Astrocyte (in vitro differentiated cells and primary cell): ENCODE results near the gene LY6G6D. TPM values are rescaled to one million over a fixed set of nuclear protein-coding genes. Genes with fewer than 3 reads are reported as not detected.
A peak's percentile ranks its signal among the peaks of the same experiment; 100 is the strongest.

Experiments used
- DNase-seq: peaks from one replicate; pipeline ENCODE4 v3.0.0-alpha.2; 2010; ENCODE audit warnings: low read depth
- FAIRE-seq: peaks from 2 replicates; lab custom pipeline; 2011; peaks lifted over from hg19 to GRCh38; lab: Jason Lieb, UNC
- H2AFZ ChIP-seq: 2 replicates; pipeline ENCODE4 v1.6.0; 2012; ENCODE audit warnings: low read depth, low read length, inconsistent platforms
- H3K27ac ChIP-seq: 2 replicates; pipeline ENCODE4 v1.5.1; 2011; ENCODE audit warnings: low read depth, low read length, inconsistent platforms
- H3K27me3 ChIP-seq: 2 replicates; pipeline ENCODE4 v1.6.0; 2011; ENCODE audit warnings: low read length, inconsistent platforms; ENCODE audit not compliant: insufficient read depth
- H3K36me3 ChIP-seq: 2 replicates; pipeline ENCODE4 v1.5.1; 2011; ENCODE audit warnings: low read length, inconsistent platforms; ENCODE audit not compliant: insufficient read depth
- H3K4me1 ChIP-seq: 2 replicates; pipeline ENCODE4 v1.5.1; 2011; ENCODE audit warnings: low read length, inconsistent platforms; ENCODE audit not compliant: insufficient read depth
- H3K4me2 ChIP-seq: 2 replicates; pipeline ENCODE4 v1.6.0; 2012; ENCODE audit warnings: low read length, inconsistent platforms
- H3K4me3 ChIP-seq: 2 replicates; pipeline ENCODE4 v1.5.1; 2011; ENCODE audit warnings: low read depth, mild to moderate bottlenecking, low read length, inconsistent platforms; ENCODE audit not compliant: insufficient read depth
- H3K79me2 ChIP-seq: 2 replicates; pipeline ENCODE4 v1.6.0; 2012; ENCODE audit warnings: mild to moderate bottlenecking, low read length, inconsistent platforms; ENCODE audit not compliant: insufficient read depth
- H3K9ac ChIP-seq: 2 replicates; pipeline ENCODE4 v1.6.0; 2012; ENCODE audit warnings: mild to moderate bottlenecking, low read length, inconsistent platforms
- H3K9me3 ChIP-seq: 2 replicates; pipeline ENCODE4 v1.5.1; 2012; ENCODE audit warnings: low read depth, mild to moderate bottlenecking, low read length, inconsistent platforms; ENCODE audit not compliant: insufficient read depth
- H4K20me1 ChIP-seq: 2 replicates; pipeline ENCODE4 v1.6.0; 2012; ENCODE audit warnings: low read length, inconsistent platforms; ENCODE audit not compliant: insufficient read depth
- H3K27ac Mint-ChIP-seq: one replicate; pipeline ENCODE4 v1.8.0; 2021; ENCODE audit warnings: mild to moderate bottlenecking, mixed read lengths; ENCODE audit not compliant: unreplicated experiment
- H3K27me3 Mint-ChIP-seq: one replicate; pipeline ENCODE4 v1.8.0; 2021; ENCODE audit warnings: low read depth, mixed read lengths; ENCODE audit not compliant: unreplicated experiment
- H3K36me3 Mint-ChIP-seq: one replicate; pipeline ENCODE4 v1.8.0; 2021; ENCODE audit warnings: low read depth, mixed read lengths; ENCODE audit not compliant: unreplicated experiment
- H3K4me1 Mint-ChIP-seq: one replicate; pipeline ENCODE4 v1.8.0; 2021; ENCODE audit warnings: low read depth, mixed read lengths; ENCODE audit not compliant: unreplicated experiment
- H3K4me3 Mint-ChIP-seq: one replicate; pipeline ENCODE4 v1.8.0; 2021; ENCODE audit warnings: mild to moderate bottlenecking, moderate library complexity, mixed read lengths; ENCODE audit not compliant: unreplicated experiment
- H3K9me3 Mint-ChIP-seq: one replicate; pipeline ENCODE4 v1.8.0; 2021; ENCODE audit warnings: mild to moderate bottlenecking, mixed read lengths; ENCODE audit not compliant: unreplicated experiment
- EZH2 ChIP-seq: IDR thresholded peaks from 2 replicates; pipeline ENCODE4 v1.6.1; 2012; ENCODE audit warnings: mild to moderate bottlenecking, low read length, inconsistent platforms; ENCODE audit not compliant: insufficient read depth
- total RNA-seq: library from RNA; stranded (reverse); gene quantifications from 2 replicates; pipeline ENCODE4 v1.2.1, GENCODE V29; 2021
- TF ChIP-seq, protein P1 (sequence below): IDR thresholded peaks from 2 replicates; pipeline ENCODE4 v1.5.1; 2011; ENCODE audit warnings: low read depth, mild to moderate bottlenecking, inconsistent platforms, low read length, moderate library complexity; ENCODE audit not compliant: insufficient read depth

Gene LY6G6D
- total RNA-seq, 1 donor from 2014 or later = not detected

DNA sequence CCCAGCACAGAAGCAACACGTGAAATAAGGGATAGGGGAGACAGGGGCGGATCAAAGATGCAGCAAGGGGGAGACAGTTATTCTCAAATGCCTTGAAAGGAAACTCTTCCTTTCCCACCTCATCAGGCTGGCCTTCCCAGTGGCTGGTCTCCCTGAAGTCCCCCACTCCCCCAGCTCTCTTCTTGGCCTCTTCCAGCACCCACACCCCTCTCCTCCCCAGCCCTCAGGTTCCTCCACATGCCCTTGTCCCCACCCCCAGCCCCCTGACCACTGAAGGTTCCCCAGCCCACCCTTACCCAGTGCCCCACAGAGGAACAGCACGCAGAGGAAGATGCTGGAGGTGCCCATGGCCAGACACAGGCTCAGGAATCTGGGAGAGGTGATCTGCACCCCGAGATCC, 1.7 kb upstream of the LY6G6D start:
- Mint-ChIP-seq H3K27ac (no peak overlapping the region), H3K27me3 (peaks cover 14% of the 10 kb centered on the region), H3K4me1 (peaks cover 6% of the 10 kb centered on the region), H3K36me3 (peaks cover 2% of the 10 kb centered on the region), H3K9me3 (peaks cover under 1% of the 10 kb centered on the region), H3K4me3 (no peak overlapping the region)
- Histone ChIP-seq H4K20me1 (no peaks in the 10 kb centered on the region), H3K27me3 (peaks cover 2% of the 10 kb centered on the region), H3K4me3 (no peak overlapping the region), H3K9me3 (no peaks in the 10 kb centered on the region), H3K4me2 (no peak overlapping the region), H3K4me1 (no peaks in the 10 kb centered on the region), H2AFZ (no peak overlapping the region), H3K36me3 (no peaks in the 10 kb centered on the region), H3K79me2 (no peaks in the 10 kb centered on the region), H3K27ac (no peak overlapping the region), H3K9ac (no peak overlapping the region)
- no peak for DNase-seq
- FAIRE-seq = no peak
- TF ChIP-seq, protein P1, sequence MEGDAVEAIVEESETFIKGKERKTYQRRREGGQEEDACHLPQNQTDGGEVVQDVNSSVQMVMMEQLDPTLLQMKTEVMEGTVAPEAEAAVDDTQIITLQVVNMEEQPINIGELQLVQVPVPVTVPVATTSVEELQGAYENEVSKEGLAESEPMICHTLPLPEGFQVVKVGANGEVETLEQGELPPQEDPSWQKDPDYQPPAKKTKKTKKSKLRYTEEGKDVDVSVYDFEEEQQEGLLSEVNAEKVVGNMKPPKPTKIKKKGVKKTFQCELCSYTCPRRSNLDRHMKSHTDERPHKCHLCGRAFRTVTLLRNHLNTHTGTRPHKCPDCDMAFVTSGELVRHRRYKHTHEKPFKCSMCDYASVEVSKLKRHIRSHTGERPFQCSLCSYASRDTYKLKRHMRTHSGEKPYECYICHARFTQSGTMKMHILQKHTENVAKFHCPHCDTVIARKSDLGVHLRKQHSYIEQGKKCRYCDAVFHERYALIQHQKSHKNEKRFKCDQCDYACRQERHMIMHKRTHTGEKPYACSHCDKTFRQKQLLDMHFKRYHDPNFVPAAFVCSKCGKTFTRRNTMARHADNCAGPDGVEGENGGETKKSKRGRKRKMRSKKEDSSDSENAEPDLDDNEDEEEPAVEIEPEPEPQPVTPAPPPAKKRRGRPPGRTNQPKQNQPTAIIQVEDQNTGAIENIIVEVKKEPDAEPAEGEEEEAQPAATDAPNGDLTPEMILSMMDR = no peak
- TF ChIP-seq EZH2 = no peak

DNA sequence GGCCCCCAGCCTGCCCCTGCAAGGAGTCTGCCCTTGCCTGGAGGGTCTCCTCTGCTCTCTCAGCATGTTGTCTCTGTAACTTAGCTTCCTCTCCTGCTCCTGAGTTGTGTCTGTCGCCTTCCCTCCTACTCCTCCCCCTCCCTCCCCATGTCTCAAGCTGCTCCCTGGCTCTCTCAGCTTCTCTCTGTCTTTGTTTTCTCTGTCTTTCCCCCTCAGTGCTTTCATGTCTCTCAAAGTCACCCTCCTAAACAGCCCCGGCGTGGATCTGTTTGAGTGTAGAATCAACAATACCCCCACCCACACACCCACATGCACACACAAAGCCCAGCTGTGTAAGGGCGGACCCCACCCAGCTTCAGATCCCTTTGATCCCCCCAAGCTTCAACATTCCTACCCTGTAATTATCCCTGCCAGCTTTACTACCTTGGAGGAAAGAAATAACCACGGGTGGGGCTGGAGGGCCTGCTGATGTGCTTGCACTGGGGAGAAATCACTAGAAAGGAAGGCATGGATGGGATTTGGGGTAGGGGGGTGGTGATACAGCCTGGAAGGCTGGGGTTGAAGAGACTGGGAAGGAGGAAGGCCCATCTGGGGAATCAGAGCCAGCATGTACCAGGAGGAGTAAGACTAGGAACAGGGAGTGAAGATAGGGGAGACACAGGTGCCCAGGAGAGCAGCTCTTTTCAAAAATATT, 1.0 kb upstream of the LY6G6D start:
- Mint-ChIP-seq H3K36me3 (peaks cover 2% of the 10 kb centered on the region), H3K27me3 (peaks cover 16% of the 10 kb centered on the region), H3K9me3 (peaks cover 2% of the 10 kb centered on the region), H3K4me3 (no peak overlapping the region), H3K4me1 (peaks cover 6% of the 10 kb centered on the region), H3K27ac (peak overlapping the region; percentile 31)
- Histone ChIP-seq H2AFZ (no peak overlapping the region), H3K27ac (no peak overlapping the region), H3K27me3 (peaks cover 2% of the 10 kb centered on the region), H3K9me3 (no peaks in the 10 kb centered on the region), H3K9ac (no peak overlapping the region), H4K20me1 (no peaks in the 10 kb centered on the region), H3K4me1 (no peaks in the 10 kb centered on the region), H3K79me2 (no peaks in the 10 kb centered on the region), H3K4me2 (no peak overlapping the region), H3K4me3 (no peak overlapping the region), H3K36me3 (no peaks in the 10 kb centered on the region)
- FAIRE-seq (no peak), DNase-seq (no peak)
- no peak for TF ChIP-seq EZH2
- TF ChIP-seq, protein P1 = no peak
